Astrocyte of the spinal cord (primary cell): ENCODE results near the gene SYTL3.

Experiments
- DNase-seq: peaks from one replicate; pipeline ENCODE4 v3.0.0; 2011; ENCODE audit warnings: low read depth, low spot score
- H3K4me3 ChIP-seq: 2 replicates; pipeline ENCODE4 v1.5.1; 2011; ENCODE audit warnings: low read depth, mild to moderate bottlenecking, low read length, moderate library complexity
- CTCF ChIP-seq: IDR thresholded peaks from 2 replicates; pipeline ENCODE4 v1.5.1; 2012; ENCODE audit warnings: low read depth, mild to moderate bottlenecking, low read length, inconsistent platforms
- in situ Hi-C: cut with HindIII; loops from 2 replicates; pipeline ENCODE4 v1.10.0; 2017; ENCODE audit warnings: low sequenced_read_pairs

SYTL3 gene

GRCh38 chr6:158709809-158710208, 60.0 kb downstream of the SYTL3 start:
- in situ Hi-C loops, result no loop called here
- DNase-seq, result no peak
- TF ChIP-seq CTCF, result no peak
- H3K4me3 ChIP-seq, result no peak overlapping the region

- no peak overlapping the region for H3K4me3 ChIP-seq
- TF ChIP-seq CTCF, result no peak
- in situ Hi-C loops, result no loop called here
- DNase-seq, result peak; percentile 13
Measured at GRCh38 chr6:158711264-158711663, 61.4 kb downstream of the SYTL3 start.

GRCh38 chr6:158713469-158713868, 63.6 kb downstream of the SYTL3 start:
- in situ Hi-C loops, result no loop called here
- no peak overlapping the region for H3K4me3 ChIP-seq
- TF ChIP-seq CTCF, result no peak
- no peak for DNase-seq

GRCh38 chr6:158714706-158715105, 64.9 kb downstream of the SYTL3 start:
- DNase-seq, result no peak
- in situ Hi-C loops, result no loop called here

GRCh38 chr6:158715330-158716311, 65.8 kb downstream of the SYTL3 start:
- in situ Hi-C loops, result no loop called here
- no peak for TF ChIP-seq CTCF
- no peak for DNase-seq
- H3K4me3 ChIP-seq, result no peak overlapping the region

More at GRCh38 chr6:158714706-158715105, 64.9 kb downstream of the SYTL3 start:
- TF ChIP-seq CTCF, result no peak
- H3K4me3 ChIP-seq, result no peak overlapping the region

GRCh38 chr6:158717341-158718330, 67.8 kb downstream of the SYTL3 start:
- no peak for DNase-seq
- in situ Hi-C loops, result no loop called here
- no peak for TF ChIP-seq CTCF
- H3K4me3 ChIP-seq, result no peak overlapping the region
